ENCODE data around the gene RALA.

Gene RALA

DNA sequence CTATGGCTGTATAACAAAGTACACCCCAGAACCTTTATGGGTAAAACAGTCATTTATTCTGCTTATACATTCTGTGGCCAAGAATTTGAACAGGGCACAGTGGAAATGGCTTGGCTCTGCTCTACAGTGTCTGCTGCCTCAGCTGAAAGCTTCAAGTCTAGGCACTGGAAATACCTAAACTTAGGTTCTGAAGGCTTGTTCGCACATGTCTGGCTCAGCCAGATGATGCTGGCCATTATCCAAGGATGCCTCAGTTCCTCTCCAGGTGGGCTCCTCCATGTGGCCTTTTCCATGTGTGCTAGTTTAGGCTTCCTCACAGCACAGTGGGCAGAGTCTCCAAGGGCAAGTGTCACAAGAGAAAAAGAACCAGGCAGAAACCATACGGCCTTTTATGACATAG is 76.8 kb downstream of the RALA start:
- Histone ChIP-seq H3K27ac (no peak overlapping the region), H4K20me1 (ENCODE audit: insufficient read depth) (no peaks in the 10 kb centered on the region), H3K36me3 (ENCODE audit: insufficient read depth) (no peaks in the 10 kb centered on the region)

DNA sequence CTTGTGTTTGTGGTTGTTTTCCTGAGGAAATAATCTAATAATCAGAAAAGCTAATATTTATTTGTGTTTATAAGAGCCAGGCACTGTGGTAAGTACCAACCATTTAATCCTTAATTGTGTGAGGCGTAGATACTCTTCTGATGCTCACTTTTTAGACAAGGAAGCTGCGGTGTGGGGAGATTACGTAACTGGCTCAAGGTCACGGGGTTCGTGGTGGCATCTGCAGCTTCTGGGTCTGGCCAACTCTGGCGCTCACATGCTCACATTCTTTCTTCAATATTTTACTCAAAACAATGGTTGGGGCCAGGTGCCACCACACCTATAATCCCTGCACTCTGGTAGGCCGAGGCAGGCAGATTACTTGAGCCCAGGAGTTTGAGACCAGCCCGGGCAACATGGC is 77.6 kb downstream of the RALA start:
- no peaks in the 10 kb centered on the region for H3K36me3 ChIP-seq (ENCODE audit: insufficient read depth)

More for the DNA sequence above, 76.8 kb downstream of the RALA start:
- Histone ChIP-seq H3K79me2 (ENCODE audit: insufficient read depth, low read depth) (no peaks in the 10 kb centered on the region), H3K4me1 (ENCODE audit: low read depth, poor library complexity, severe bottlenecking) (no peaks in the 10 kb centered on the region), H2AFZ (ENCODE audit: low read depth) (no peak overlapping the region), H3K4me3 (IDR thresholded peaks at IDR 0.05; ENCODE audit: insufficient read depth, low read depth, low read length) (no peak overlapping the region), H3K9ac (no peak overlapping the region), H3K4me2 (no peak overlapping the region), H3K27me3 (ENCODE audit: insufficient read depth, low read depth) (no peaks in the 10 kb centered on the region)
- TF ChIP-seq, protein P1, sequence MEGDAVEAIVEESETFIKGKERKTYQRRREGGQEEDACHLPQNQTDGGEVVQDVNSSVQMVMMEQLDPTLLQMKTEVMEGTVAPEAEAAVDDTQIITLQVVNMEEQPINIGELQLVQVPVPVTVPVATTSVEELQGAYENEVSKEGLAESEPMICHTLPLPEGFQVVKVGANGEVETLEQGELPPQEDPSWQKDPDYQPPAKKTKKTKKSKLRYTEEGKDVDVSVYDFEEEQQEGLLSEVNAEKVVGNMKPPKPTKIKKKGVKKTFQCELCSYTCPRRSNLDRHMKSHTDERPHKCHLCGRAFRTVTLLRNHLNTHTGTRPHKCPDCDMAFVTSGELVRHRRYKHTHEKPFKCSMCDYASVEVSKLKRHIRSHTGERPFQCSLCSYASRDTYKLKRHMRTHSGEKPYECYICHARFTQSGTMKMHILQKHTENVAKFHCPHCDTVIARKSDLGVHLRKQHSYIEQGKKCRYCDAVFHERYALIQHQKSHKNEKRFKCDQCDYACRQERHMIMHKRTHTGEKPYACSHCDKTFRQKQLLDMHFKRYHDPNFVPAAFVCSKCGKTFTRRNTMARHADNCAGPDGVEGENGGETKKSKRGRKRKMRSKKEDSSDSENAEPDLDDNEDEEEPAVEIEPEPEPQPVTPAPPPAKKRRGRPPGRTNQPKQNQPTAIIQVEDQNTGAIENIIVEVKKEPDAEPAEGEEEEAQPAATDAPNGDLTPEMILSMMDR (conservative IDR thresholded peaks at IDR 0.05; ENCODE audit: low read depth, low read length): no peak

DNA sequence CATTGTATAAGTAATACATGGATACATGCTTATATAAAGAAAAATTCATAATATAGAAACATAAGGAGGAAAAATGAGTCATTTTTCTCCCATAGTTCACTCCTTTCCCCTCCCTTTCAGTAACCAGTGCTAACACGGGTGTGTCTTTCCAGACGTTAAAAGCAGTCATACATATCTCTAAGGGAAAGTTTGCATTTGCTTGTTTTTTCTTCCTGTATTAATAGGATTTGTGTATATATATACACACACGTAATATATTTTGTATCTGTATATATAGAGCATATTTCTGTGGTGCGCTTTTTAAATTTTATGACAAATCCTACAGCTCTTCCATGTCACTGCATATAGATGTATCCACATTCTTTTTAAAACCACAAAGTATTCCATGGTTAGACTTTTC is 78.8 kb downstream of the RALA start:
- no peak overlapping the region for H2AFZ ChIP-seq (ENCODE audit: low read depth)
- H3K4me2 ChIP-seq: no peak overlapping the region
- H3K27ac ChIP-seq: no peak overlapping the region
- TF ChIP-seq, protein P1 (conservative IDR thresholded peaks at IDR 0.05; ENCODE audit: low read depth, low read length): no peak
- H3K9ac ChIP-seq: no peak overlapping the region
- H3K4me1 ChIP-seq (ENCODE audit: low read depth, poor library complexity, severe bottlenecking): no peaks in the 10 kb centered on the region
- no peaks in the 10 kb centered on the region for H3K27me3 ChIP-seq (ENCODE audit: insufficient read depth, low read depth)
- no peaks in the 10 kb centered on the region for H3K36me3 ChIP-seq (ENCODE audit: insufficient read depth)
- no peak overlapping the region for H3K4me3 ChIP-seq (IDR thresholded peaks at IDR 0.05; ENCODE audit: insufficient read depth, low read depth, low read length)
- H4K20me1 ChIP-seq (ENCODE audit: insufficient read depth): no peaks in the 10 kb centered on the region
- H3K79me2 ChIP-seq (ENCODE audit: insufficient read depth, low read depth): no peaks in the 10 kb centered on the region

More for the DNA sequence above, 77.6 kb downstream of the RALA start:
- Histone ChIP-seq H2AFZ (ENCODE audit: low read depth) (no peak overlapping the region), H3K4me1 (ENCODE audit: low read depth, poor library complexity, severe bottlenecking) (no peaks in the 10 kb centered on the region), H3K79me2 (ENCODE audit: insufficient read depth, low read depth) (no peaks in the 10 kb centered on the region), H3K27ac (no peak overlapping the region), H3K27me3 (ENCODE audit: insufficient read depth, low read depth) (no peaks in the 10 kb centered on the region), H4K20me1 (ENCODE audit: insufficient read depth) (no peaks in the 10 kb centered on the region), H3K9ac (no peak overlapping the region), H3K4me2 (no peak overlapping the region), H3K4me3 (IDR thresholded peaks at IDR 0.05; ENCODE audit: insufficient read depth, low read depth, low read length) (no peak overlapping the region)
- TF ChIP-seq, protein P1 (conservative IDR thresholded peaks at IDR 0.05; ENCODE audit: low read depth, low read length): no peak

DNA sequence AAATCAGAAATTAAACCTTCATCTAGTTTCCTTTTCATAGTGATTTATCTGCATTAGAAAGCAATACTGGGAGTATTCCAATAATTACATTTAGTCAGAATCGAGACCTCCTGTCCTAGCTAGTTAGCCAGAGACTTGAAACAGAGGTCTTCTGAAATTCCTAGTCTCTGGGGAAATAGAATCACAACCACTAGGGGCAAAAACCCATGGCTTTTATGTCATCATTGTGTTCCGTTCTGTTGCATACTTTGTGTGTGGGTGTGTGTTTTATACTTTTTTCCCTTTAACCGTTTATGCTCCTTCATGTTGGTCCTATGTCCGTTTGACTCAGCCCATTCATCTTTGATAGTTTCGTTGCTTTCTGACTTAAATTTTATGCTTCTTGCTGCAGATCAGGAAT is 79.8 kb downstream of the RALA start:
- H3K27ac ChIP-seq: no peak overlapping the region
- no peak overlapping the region for H3K4me3 ChIP-seq (IDR thresholded peaks at IDR 0.05; ENCODE audit: insufficient read depth, low read depth, low read length)
- H4K20me1 ChIP-seq (ENCODE audit: insufficient read depth): no peaks in the 10 kb centered on the region
- no peak overlapping the region for H2AFZ ChIP-seq (ENCODE audit: low read depth)
- H3K27me3 ChIP-seq (ENCODE audit: insufficient read depth, low read depth): no peaks in the 10 kb centered on the region
- H3K36me3 ChIP-seq (ENCODE audit: insufficient read depth): no peaks in the 10 kb centered on the region
- no peak overlapping the region for H3K9ac ChIP-seq
- no peaks in the 10 kb centered on the region for H3K79me2 ChIP-seq (ENCODE audit: insufficient read depth, low read depth)
- H3K4me1 ChIP-seq (ENCODE audit: low read depth, poor library complexity, severe bottlenecking): no peaks in the 10 kb centered on the region
- TF ChIP-seq, protein P1 (conservative IDR thresholded peaks at IDR 0.05; ENCODE audit: low read depth, low read length): no peak
- no peak overlapping the region for H3K4me2 ChIP-seq

Measured in KMS-11 (cell line).